Measurements from ENCODE around the gene DOCK3. TPM values are rescaled to one million over a fixed set of nuclear protein-coding genes. Genes with fewer than 3 reads are reported as not detected.

The DOCK3 gene
- polyA plus RNA-seq, 1 donor from 2014 or later = 15.6 TPM

DNA sequence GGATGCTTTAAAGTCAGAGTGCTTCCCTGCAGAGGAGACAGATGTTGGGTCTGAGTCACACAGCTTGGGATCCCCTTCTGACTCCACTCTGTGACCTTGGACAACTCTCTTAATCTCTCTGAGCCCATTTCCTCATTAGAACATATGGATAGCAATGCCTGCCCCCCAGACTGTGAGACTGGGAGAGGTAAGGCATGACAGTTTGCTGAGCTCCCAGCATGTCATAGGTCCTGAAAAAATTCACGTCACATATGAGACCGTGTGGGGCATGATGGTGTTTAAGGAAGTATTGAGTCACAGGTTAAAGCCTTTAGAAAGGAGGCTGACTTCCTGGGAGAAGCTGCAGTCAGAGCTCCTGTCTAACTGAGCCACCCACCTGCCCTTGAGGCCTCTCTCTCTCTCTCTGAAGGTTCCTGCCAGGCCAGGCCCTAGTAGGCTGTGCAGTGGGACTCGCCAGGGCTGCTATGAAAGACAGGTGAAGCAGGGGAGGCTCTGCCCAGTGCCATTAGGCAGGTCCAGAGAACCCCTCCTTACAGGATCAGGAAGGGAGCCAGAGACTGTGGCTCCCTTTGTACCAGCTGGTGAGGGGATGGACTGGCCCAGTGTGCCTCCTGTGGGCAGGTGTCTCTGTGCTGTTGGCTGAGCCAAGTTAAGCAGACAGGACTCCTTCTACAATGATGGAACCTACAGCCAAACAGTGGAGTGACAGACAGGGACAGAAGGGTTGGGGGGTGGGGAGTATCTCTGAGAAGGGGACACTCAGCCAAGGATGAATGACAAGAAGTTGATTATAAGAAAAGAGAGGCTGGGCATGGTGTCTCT lies 19.5 kb upstream of the DOCK3 start:
- no peaks in the 10 kb centered on the region for H3K9me3 ChIP-seq (ENCODE audit: low read length)
- H3K4me2 ChIP-seq (ENCODE audit: low read length) = no peak overlapping the region
- no peaks in the 10 kb centered on the region for H4K20me1 ChIP-seq (ENCODE audit: insufficient read depth)
- H3F3A ChIP-seq (ENCODE audit: insufficient read depth, low read length, poor library complexity, severe bottlenecking) = no peaks in the 10 kb centered on the region
- no peaks in the 10 kb centered on the region for H3K36me3 ChIP-seq (ENCODE audit: insufficient read depth, low read length)
- TF ChIP-seq CTCF (IDR thresholded peaks at IDR 0.05; ENCODE audit: poor library complexity, severe bottlenecking) (no peak), POLR2AphosphoS5 (IDR thresholded peaks at IDR 0.05) (no peak), MXI1 (conservative IDR thresholded peaks at IDR 0.05; ENCODE audit: poor library complexity, severe bottlenecking) (no peak), EP300 (conservative IDR thresholded peaks at IDR 0.05; ENCODE audit: poor library complexity, severe bottlenecking) (no peak), RAD21 (conservative IDR thresholded peaks at IDR 0.05) (no peak), EZH2 (IDR thresholded peaks at IDR 0.05; ENCODE audit: borderline replicate concordance, insufficient read depth, low read length, poor library complexity, severe bottlenecking) (no peak), SMC3 (conservative IDR thresholded peaks at IDR 0.05; ENCODE audit: poor library complexity) (no peak), TAF1 (IDR thresholded peaks at IDR 0.05; ENCODE audit: low read depth) (no peak)
- TF ChIP-seq, protein P1, sequence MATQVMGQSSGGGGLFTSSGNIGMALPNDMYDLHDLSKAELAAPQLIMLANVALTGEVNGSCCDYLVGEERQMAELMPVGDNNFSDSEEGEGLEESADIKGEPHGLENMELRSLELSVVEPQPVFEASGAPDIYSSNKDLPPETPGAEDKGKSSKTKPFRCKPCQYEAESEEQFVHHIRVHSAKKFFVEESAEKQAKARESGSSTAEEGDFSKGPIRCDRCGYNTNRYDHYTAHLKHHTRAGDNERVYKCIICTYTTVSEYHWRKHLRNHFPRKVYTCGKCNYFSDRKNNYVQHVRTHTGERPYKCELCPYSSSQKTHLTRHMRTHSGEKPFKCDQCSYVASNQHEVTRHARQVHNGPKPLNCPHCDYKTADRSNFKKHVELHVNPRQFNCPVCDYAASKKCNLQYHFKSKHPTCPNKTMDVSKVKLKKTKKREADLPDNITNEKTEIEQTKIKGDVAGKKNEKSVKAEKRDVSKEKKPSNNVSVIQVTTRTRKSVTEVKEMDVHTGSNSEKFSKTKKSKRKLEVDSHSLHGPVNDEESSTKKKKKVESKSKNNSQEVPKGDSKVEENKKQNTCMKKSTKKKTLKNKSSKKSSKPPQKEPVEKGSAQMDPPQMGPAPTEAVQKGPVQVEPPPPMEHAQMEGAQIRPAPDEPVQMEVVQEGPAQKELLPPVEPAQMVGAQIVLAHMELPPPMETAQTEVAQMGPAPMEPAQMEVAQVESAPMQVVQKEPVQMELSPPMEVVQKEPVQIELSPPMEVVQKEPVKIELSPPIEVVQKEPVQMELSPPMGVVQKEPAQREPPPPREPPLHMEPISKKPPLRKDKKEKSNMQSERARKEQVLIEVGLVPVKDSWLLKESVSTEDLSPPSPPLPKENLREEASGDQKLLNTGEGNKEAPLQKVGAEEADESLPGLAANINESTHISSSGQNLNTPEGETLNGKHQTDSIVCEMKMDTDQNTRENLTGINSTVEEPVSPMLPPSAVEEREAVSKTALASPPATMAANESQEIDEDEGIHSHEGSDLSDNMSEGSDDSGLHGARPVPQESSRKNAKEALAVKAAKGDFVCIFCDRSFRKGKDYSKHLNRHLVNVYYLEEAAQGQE (IDR thresholded peaks at IDR 0.05; ENCODE audit: borderline replicate concordance) = no peak
- H3K27ac ChIP-seq (ENCODE audit: low read length) = no peak overlapping the region
- no peaks in the 10 kb centered on the region for H3K9me2 ChIP-seq (ENCODE audit: insufficient read depth, low read length)
- H3K9ac ChIP-seq (ENCODE audit: low read length) = no peak overlapping the region
- H2AFZ ChIP-seq (ENCODE audit: low read depth, low read length) = no peak overlapping the region
- no peaks in the 10 kb centered on the region for H3K79me2 ChIP-seq (replicated peaks; ENCODE audit: insufficient read depth, low read length)
- no peak overlapping the region for H3K4me3 ChIP-seq (ENCODE audit: low read length)
- no peaks in the 10 kb centered on the region for H3K27me3 ChIP-seq (ENCODE audit: insufficient read depth, low read depth, low read length)

- H3K36me3 ChIP-seq (ENCODE audit: insufficient read depth, low read length) = no peaks in the 10 kb centered on the region
- no peak overlapping the region for H3K27ac ChIP-seq (ENCODE audit: low read length)
- no peaks in the 10 kb centered on the region for H4K20me1 ChIP-seq (ENCODE audit: insufficient read depth)
- no peaks in the 10 kb centered on the region for H3K79me2 ChIP-seq (replicated peaks; ENCODE audit: insufficient read depth, low read length)
- no peaks in the 10 kb centered on the region for H3K27me3 ChIP-seq (ENCODE audit: insufficient read depth, low read depth, low read length)
- H3K4me3 ChIP-seq (ENCODE audit: low read length) = no peak overlapping the region
- no peak overlapping the region for H2AFZ ChIP-seq (ENCODE audit: low read depth, low read length)
- no peaks in the 10 kb centered on the region for H3F3A ChIP-seq (ENCODE audit: insufficient read depth, low read length, poor library complexity, severe bottlenecking)
- no peak overlapping the region for H3K4me2 ChIP-seq (ENCODE audit: low read length)
- H3K9me3 ChIP-seq (ENCODE audit: low read length) = no peaks in the 10 kb centered on the region
- no peaks in the 10 kb centered on the region for H3K9me2 ChIP-seq (ENCODE audit: insufficient read depth, low read length)
- H3K9ac ChIP-seq (ENCODE audit: low read length) = no peak overlapping the region
- no peak for TF ChIP-seq SMC3 (conservative IDR thresholded peaks at IDR 0.05; ENCODE audit: poor library complexity)
- TF ChIP-seq POLR2AphosphoS5 (IDR thresholded peaks at IDR 0.05) = no peak
- TF ChIP-seq EZH2 (IDR thresholded peaks at IDR 0.05; ENCODE audit: borderline replicate concordance, insufficient read depth, low read length, poor library complexity, severe bottlenecking) = no peak
- TF ChIP-seq, protein P1 (IDR thresholded peaks at IDR 0.05; ENCODE audit: borderline replicate concordance) = no peak
- TF ChIP-seq RAD21 (conservative IDR thresholded peaks at IDR 0.05) = no peak
- no peak for TF ChIP-seq CTCF (IDR thresholded peaks at IDR 0.05; ENCODE audit: poor library complexity, severe bottlenecking)
- no peak for TF ChIP-seq EP300 (conservative IDR thresholded peaks at IDR 0.05; ENCODE audit: poor library complexity, severe bottlenecking)
Observed at GRCh38 chr3:50656417-50657195, 18.1 kb upstream of the DOCK3 start.

Data from neural cell (in vitro differentiated cells).